ENCODE data around the gene FKBP1A.

DNA sequence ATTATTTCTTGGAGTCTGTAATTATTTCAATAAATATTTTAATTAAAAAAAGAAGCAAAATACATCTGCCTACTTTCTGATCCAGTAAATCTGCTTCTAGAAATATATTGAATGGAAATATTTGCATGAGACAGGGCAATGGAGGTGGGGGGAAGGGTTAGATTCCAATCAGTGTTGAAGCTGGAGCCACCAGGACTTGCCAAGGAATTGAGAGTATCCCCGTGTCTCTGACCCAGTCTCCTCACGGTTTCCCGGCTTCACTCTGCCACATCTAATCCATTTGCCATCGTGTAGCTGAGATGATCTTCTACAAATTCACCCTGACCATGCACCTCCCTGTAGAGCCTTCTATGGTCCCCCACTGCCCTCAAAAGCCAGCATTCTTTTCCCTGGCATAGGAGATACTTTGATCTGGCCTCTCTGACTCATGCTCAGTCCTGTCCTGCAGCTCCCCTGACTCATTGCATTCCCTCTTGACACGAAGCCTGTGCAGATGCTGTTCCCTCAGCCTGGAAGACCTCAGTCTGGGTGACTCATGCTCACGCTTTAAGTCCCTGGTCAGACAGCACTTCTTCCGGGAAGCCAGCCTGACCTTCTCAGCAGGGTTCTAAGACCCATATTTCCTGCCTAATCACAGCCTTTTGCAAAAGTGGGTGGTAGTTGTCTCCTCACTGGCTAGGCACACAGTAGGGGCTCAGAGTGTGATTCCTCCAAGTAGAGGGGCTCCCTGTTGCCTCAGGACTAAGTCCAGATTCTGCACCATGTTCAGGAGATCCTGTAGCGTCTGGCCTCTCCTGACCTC is 23.0 kb upstream of the FKBP1A start:
- TF ChIP-seq, protein P1, sequence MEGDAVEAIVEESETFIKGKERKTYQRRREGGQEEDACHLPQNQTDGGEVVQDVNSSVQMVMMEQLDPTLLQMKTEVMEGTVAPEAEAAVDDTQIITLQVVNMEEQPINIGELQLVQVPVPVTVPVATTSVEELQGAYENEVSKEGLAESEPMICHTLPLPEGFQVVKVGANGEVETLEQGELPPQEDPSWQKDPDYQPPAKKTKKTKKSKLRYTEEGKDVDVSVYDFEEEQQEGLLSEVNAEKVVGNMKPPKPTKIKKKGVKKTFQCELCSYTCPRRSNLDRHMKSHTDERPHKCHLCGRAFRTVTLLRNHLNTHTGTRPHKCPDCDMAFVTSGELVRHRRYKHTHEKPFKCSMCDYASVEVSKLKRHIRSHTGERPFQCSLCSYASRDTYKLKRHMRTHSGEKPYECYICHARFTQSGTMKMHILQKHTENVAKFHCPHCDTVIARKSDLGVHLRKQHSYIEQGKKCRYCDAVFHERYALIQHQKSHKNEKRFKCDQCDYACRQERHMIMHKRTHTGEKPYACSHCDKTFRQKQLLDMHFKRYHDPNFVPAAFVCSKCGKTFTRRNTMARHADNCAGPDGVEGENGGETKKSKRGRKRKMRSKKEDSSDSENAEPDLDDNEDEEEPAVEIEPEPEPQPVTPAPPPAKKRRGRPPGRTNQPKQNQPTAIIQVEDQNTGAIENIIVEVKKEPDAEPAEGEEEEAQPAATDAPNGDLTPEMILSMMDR (conservative IDR thresholded peaks at IDR 0.05; ENCODE audit: low read depth, low read length): no peak
- TF ChIP-seq POLR2A (IDR thresholded peaks at IDR 0.05; ENCODE audit: low read depth, low read length) (no peak), RAD21 (IDR thresholded peaks at IDR 0.05; ENCODE audit: low read length) (peak; percentile 9; the same call in 1 of the 2 replicates), SMC3 (IDR thresholded peaks at IDR 0.05; ENCODE audit: low read depth, low read length) (no peak), CEBPB (IDR thresholded peaks at IDR 0.05; ENCODE audit: low read depth, low read length) (peak; percentile 12; the same call in 1 of the 2 replicates), CHD1 (IDR thresholded peaks at IDR 0.05; ENCODE audit: low read depth, low read length) (no peak), BHLHE40 (IDR thresholded peaks at IDR 0.05; ENCODE audit: low read depth, low read length) (peak; percentile 85), RFX5 (IDR thresholded peaks at IDR 0.05; ENCODE audit: low read depth, low read length) (no peak)
- TF ChIP-seq, protein P2, sequence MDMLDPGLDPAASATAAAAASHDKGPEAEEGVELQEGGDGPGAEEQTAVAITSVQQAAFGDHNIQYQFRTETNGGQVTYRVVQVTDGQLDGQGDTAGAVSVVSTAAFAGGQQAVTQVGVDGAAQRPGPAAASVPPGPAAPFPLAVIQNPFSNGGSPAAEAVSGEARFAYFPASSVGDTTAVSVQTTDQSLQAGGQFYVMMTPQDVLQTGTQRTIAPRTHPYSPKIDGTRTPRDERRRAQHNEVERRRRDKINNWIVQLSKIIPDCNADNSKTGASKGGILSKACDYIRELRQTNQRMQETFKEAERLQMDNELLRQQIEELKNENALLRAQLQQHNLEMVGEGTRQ (IDR thresholded peaks at IDR 0.05; ENCODE audit: low read depth, low read length): no peak
